ENCODE results near the gene ABR.

Gene ABR

GRCh38 chr17:979212-979538, 200.6 kb downstream of the ABR start:
- Histone ChIP-seq H3K36me3 (ENCODE audit: insufficient read depth, low read length) (no peaks in the 10 kb centered on the region), H3K4me2 (ENCODE audit: insufficient read depth, low read length) (peak overlapping the region; percentile 89), H3K79me2 (ENCODE audit: insufficient read depth, low read length) (no peaks in the 10 kb centered on the region), H3K4me3 (ENCODE audit: low read depth in 1 of 2, low read length in 2 of 2) (peak overlapping the region; percentile 8 to 62; a peak in 3 of 4 replicates), H2AFZ (ENCODE audit: low read depth, low read length) (peak overlapping the region; percentile 81; the same call in 1 of the 2 replicates), H3K4me1 (ENCODE audit: insufficient read depth, low read length) (peaks cover 26% of the 10 kb centered on the region), H4K20me1 (ENCODE audit: insufficient read depth, low read length) (no peaks in the 10 kb centered on the region; the same call in 1 of the 2 replicates), H3K9me3 (ENCODE audit: insufficient read depth, low read length, severe bottlenecking) (no peaks in the 10 kb centered on the region), H3K27me3 (ENCODE audit: insufficient read depth, low read length, poor library complexity) (peaks cover 20% of the 10 kb centered on the region), H3K27ac (ENCODE audit: low read length) (no peak overlapping the region), H3K9ac (ENCODE audit: low read depth, low read length) (peak overlapping the region; percentile 40)
- ATAC-seq (ENCODE audit: insufficient read depth, low read depth): no peak; the same call in 2 of the 3 replicates
- TF ChIP-seq EZH2 (IDR thresholded peaks at IDR 0.05; ENCODE audit: borderline replicate concordance, low read depth, low read length, severe bottlenecking): no peak
- TF ChIP-seq, protein P1, sequence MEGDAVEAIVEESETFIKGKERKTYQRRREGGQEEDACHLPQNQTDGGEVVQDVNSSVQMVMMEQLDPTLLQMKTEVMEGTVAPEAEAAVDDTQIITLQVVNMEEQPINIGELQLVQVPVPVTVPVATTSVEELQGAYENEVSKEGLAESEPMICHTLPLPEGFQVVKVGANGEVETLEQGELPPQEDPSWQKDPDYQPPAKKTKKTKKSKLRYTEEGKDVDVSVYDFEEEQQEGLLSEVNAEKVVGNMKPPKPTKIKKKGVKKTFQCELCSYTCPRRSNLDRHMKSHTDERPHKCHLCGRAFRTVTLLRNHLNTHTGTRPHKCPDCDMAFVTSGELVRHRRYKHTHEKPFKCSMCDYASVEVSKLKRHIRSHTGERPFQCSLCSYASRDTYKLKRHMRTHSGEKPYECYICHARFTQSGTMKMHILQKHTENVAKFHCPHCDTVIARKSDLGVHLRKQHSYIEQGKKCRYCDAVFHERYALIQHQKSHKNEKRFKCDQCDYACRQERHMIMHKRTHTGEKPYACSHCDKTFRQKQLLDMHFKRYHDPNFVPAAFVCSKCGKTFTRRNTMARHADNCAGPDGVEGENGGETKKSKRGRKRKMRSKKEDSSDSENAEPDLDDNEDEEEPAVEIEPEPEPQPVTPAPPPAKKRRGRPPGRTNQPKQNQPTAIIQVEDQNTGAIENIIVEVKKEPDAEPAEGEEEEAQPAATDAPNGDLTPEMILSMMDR (IDR thresholded peaks at IDR 0.05; ENCODE audit: borderline replicate concordance, extremely low read depth, low read length, poor library complexity, severe bottlenecking): no peak
- DNase-seq: no peak

GRCh38 chr17:978103-979093, 201.4 kb downstream of the ABR start:
- H3K9ac ChIP-seq (ENCODE audit: low read depth, low read length): no peak overlapping the region
- peak overlapping the region; percentile 51 for H3K4me2 ChIP-seq (ENCODE audit: insufficient read depth, low read length)
- no peak overlapping the region for H3K27ac ChIP-seq (ENCODE audit: low read length)
- no peaks in the 10 kb centered on the region; the same call in 1 of the 2 replicates for H4K20me1 ChIP-seq (ENCODE audit: insufficient read depth, low read length)
- H3K27me3 ChIP-seq (ENCODE audit: insufficient read depth, low read length, poor library complexity): peaks cover 20% of the 10 kb centered on the region
- peaks cover 26% of the 10 kb centered on the region for H3K4me1 ChIP-seq (ENCODE audit: insufficient read depth, low read length)
- DNase-seq (no peak), ATAC-seq (ENCODE audit: insufficient read depth, low read depth) (no peak)
- H3K9me3 ChIP-seq (ENCODE audit: insufficient read depth, low read length, severe bottlenecking): no peaks in the 10 kb centered on the region
- no peak overlapping the region for H2AFZ ChIP-seq (ENCODE audit: low read depth, low read length)
- no peaks in the 10 kb centered on the region for H3K79me2 ChIP-seq (ENCODE audit: insufficient read depth, low read length)
- no peaks in the 10 kb centered on the region for H3K36me3 ChIP-seq (ENCODE audit: insufficient read depth, low read length)
- no peak overlapping the region for H3K4me3 ChIP-seq (ENCODE audit: low read depth in 1 of 2, low read length in 2 of 2)
- TF ChIP-seq, protein P1 (IDR thresholded peaks at IDR 0.05; ENCODE audit: borderline replicate concordance, extremely low read depth, low read length, poor library complexity, severe bottlenecking): no peak
- no peak for TF ChIP-seq EZH2 (IDR thresholded peaks at IDR 0.05; ENCODE audit: borderline replicate concordance, low read depth, low read length, severe bottlenecking)

DNA sequence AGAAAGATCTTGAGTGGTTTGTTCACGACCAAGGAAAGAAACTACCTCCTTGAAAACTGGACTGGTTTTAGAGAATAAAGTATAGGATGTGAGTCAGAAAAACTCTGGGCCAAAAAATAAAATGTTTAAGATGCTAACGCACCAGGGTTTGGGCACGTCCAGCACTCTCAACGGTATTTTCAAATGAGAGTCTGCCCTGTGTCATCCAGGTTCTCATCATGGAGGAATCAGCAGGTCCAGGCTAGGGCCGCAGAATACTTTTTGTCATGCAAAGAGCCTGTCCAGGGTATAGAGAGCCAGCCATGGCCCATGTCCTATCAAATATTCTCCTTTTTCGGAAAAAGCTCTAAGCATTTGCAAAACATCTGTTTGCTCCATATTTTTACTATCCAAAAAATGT, 202.6 kb downstream of the ABR start:
- TF ChIP-seq, protein P1 (IDR thresholded peaks at IDR 0.05; ENCODE audit: borderline replicate concordance, extremely low read depth, low read length, poor library complexity, severe bottlenecking): no peak
- TF ChIP-seq EZH2 (IDR thresholded peaks at IDR 0.05; ENCODE audit: borderline replicate concordance, low read depth, low read length, severe bottlenecking): no peak
- Histone ChIP-seq H3K79me2 (ENCODE audit: insufficient read depth, low read length) (no peaks in the 10 kb centered on the region), H4K20me1 (ENCODE audit: insufficient read depth, low read length) (no peaks in the 10 kb centered on the region; the same call in 1 of the 2 replicates), H3K9me3 (ENCODE audit: insufficient read depth, low read length, severe bottlenecking) (no peaks in the 10 kb centered on the region), H3K4me2 (ENCODE audit: insufficient read depth, low read length) (no peak overlapping the region), H3K27ac (ENCODE audit: low read length) (no peak overlapping the region), H2AFZ (ENCODE audit: low read depth, low read length) (no peak overlapping the region), H3K27me3 (ENCODE audit: insufficient read depth, low read length, poor library complexity) (peaks cover 23% of the 10 kb centered on the region), H3K4me1 (ENCODE audit: insufficient read depth, low read length) (peaks cover 26% of the 10 kb centered on the region), H3K36me3 (ENCODE audit: insufficient read depth, low read length) (no peaks in the 10 kb centered on the region), H3K4me3 (ENCODE audit: low read depth in 1 of 2, low read length in 2 of 2) (no peak overlapping the region), H3K9ac (ENCODE audit: low read depth, low read length) (no peak overlapping the region)
- ATAC-seq (ENCODE audit: insufficient read depth, low read depth) (no peak), DNase-seq (no peak)

All from DND-41 (cell line).